ENCODE measurements around the gene C13orf46. TPM values are rescaled to one million over a fixed set of nuclear protein-coding genes. Genes with fewer than 3 reads are reported as not detected.

C13orf46 gene
- total and polyA plus RNA-seq, 2 of the 8 experiments (the other 6 are each of a cell fraction or from before 2014, with no cell fraction given) = 0.23 to 0.28 TPM

- no peak for DNase-seq (ENCODE audit: low read depth in 1 of 2, low spot score in 2 of 2)
- H4K5ac ChIP-seq (ENCODE audit: insufficient read length, low read depth, low read length) = no peak overlapping the region
- H3K56ac ChIP-seq (replicated peaks; ENCODE audit: insufficient read length, low read depth, low read length) = no peak overlapping the region
- H3K79me1 ChIP-seq (ENCODE audit: low read depth, low read length) = no peaks in the 10 kb centered on the region
- ChIA-PET CTCF (ENCODE audit: partially characterized antibody) (interaction anchor here (0.6 kb wide), 1 partner anchor 450 kb away, joined by 3 read pairs; no protein-coding TSS in a partner anchor), POLR2A (ENCODE audit: partially characterized antibody) (no interaction called here)
- H3K36me3 ChIP-seq (ENCODE audit: control insufficient read depth in 2 of 4, insufficient read depth in 4 of 4, low read length in 3 of 4) = no peaks in the 10 kb centered on the region
- peaks cover 5% of the 10 kb centered on the region; the same call in 1 of the 2 replicates for H3K23me2 ChIP-seq (ENCODE audit: low read depth, low read length)
- H2AFZ ChIP-seq (ENCODE audit: low read length) = no peak overlapping the region
- H3K27me3 ChIP-seq (replicated peaks in 1 of 4; ENCODE audit: control insufficient read depth in 3 of 4, extremely low read depth in 1 of 4, insufficient read depth in 3 of 4, low read length in 3 of 4) = no peaks in the 10 kb centered on the region
- 0 out of 2 replicates have a peak overlapping the region, but pooled peaks have one; percentile 39 for H2BK12ac ChIP-seq (ENCODE audit: low read depth, low read length)
- H3K79me2 ChIP-seq (ENCODE audit: control insufficient read depth in 1 of 2, insufficient read depth in 2 of 2, low read length in 2 of 2) = no peaks in the 10 kb centered on the region
- H3K4me3 ChIP-seq (ENCODE audit: extremely low read depth in 1 of 4, insufficient read depth in 2 of 4, low read depth in 3 of 4, low read length in 4 of 4) = no peak overlapping the region
- H3K4me2 ChIP-seq (ENCODE audit: insufficient read depth in 1 of 2, low read depth in 2 of 2, low read length in 2 of 2) = no peak overlapping the region
- peak overlapping the region; percentile 75; the same call in 1 of the 2 replicates for H2AK5ac ChIP-seq (ENCODE audit: low read depth, low read length)
- peaks cover 0 to 3% of the 10 kb centered on the region in 2 experiments for H4K20me1 ChIP-seq (replicated peaks in 1 of 2; ENCODE audit: control insufficient read depth in 1 of 2, insufficient read depth in 2 of 2, low read length in 2 of 2)
- no peaks in the 10 kb centered on the region for H3K4me1 ChIP-seq (replicated peaks in 1 of 4; ENCODE audit: control insufficient read depth in 3 of 4, insufficient read depth in 4 of 4, low read length in 3 of 4)
- no peak overlapping the region for H3K4ac ChIP-seq (replicated peaks; ENCODE audit: insufficient read length, low read depth, low read length)
- H3K18ac ChIP-seq (ENCODE audit: extremely low read depth, low read length) = no peak overlapping the region
- H2BK5ac ChIP-seq (ENCODE audit: low read depth, low read length) = peak overlapping the region; percentile 81
- no peak for FAIRE-seq
- no peaks in the 10 kb centered on the region for H3K9me3 ChIP-seq (ENCODE audit: insufficient read depth in 2 of 2, low read depth in 1 of 2, low read length in 1 of 2)
- H3K14ac ChIP-seq (ENCODE audit: insufficient read length) = no peak overlapping the region
- no peak overlapping the region for H3K27ac ChIP-seq (ENCODE audit: low read depth, low read length)
- H2BK20ac ChIP-seq (ENCODE audit: low read length) = no peak overlapping the region
- H3K23ac ChIP-seq (ENCODE audit: insufficient read length) = no peak overlapping the region
- H4K91ac ChIP-seq (replicated peaks; ENCODE audit: insufficient read length, low read length) = no peak overlapping the region
- no peak overlapping the region for H2BK120ac ChIP-seq (replicated peaks; ENCODE audit: low read depth, low read length)
- H4K8ac ChIP-seq (ENCODE audit: extremely low read depth, insufficient read depth, low read length) = no peak overlapping the region
- H3K9ac ChIP-seq (replicated peaks in 1 of 4; ENCODE audit: extremely low read depth in 1 of 4, low read depth in 3 of 4, low read length in 3 of 4) = no peak overlapping the region
- H2BK15ac ChIP-seq (ENCODE audit: low read length) = 0 out of 2 replicates have a peak overlapping the region, but pooled peaks have one; percentile 61
- WGBS, 2 experiments (ENCODE audit: extremely low coverage in 1 of 2, insufficient coverage in 1 of 2, insufficient read length in 1 of 2, insufficient replicate concordance in 2 of 2, low coverage in 1 of 2, low lambda C conversion rate in 2 of 2, missing lambda C conversion rate in 1 of 2) = 94 to 100% methylated on average over 6 to 17 of the region's 17 CpGs
- no peak for TF ChIP-seq SIRT6 (IDR thresholded peaks at IDR 0.05; ENCODE audit: low read length)
- TF ChIP-seq HDAC6 (IDR thresholded peaks at IDR 0.05; ENCODE audit: low read depth, low read length) = no peak
- TF ChIP-seq KDM4A (IDR thresholded peaks at IDR 0.05; ENCODE audit: low read depth, low read length, severe bottlenecking) = no peak
- no peak for TF ChIP-seq SP2 (IDR thresholded peaks at IDR 0.05; ENCODE audit: low read length)
- TF ChIP-seq SIX5 (IDR thresholded peaks at IDR 0.05; ENCODE audit: low read depth, low read length) = no peak
- TF ChIP-seq JUN (IDR thresholded peaks at IDR 0.05; ENCODE audit: low read depth, low read length) = no peak
Measured at GRCh38 chr13:114012141-114012540, 38.3 kb upstream of the C13orf46 start.

All from H1 (cell line).